ENCODE measurements around the gene KCNH8.

The KCNH8 gene

GRCh38 chr3:19348941-19349564 is 200.7 kb downstream of the KCNH8 start:
- ChIA-PET CTCF (interaction anchor here (0.7 to 4.8 kb wide), 43 partner anchors 8 to 522 kb away, joined by 3 to 70 read pairs (median 4); no protein-coding TSS in a partner anchor), POLR2A (no interaction called here)
- peak; percentile 67 for TF ChIP-seq CTCF (IDR thresholded peaks at IDR 0.05; ENCODE audit: control extremely low read depth, extremely low read depth, low read depth, missing control alignments)
- DNase-seq (ENCODE audit: extremely low spot score), result peak; percentile 27

- ChIA-PET CTCF (interaction anchor here (1.6 kb wide), 1 partner anchor 9 kb away, joined by 6 read pairs; no protein-coding TSS in a partner anchor), POLR2A (no interaction called here)
- TF ChIP-seq CTCF (IDR thresholded peaks at IDR 0.05; ENCODE audit: control extremely low read depth, extremely low read depth, low read depth, missing control alignments), result no peak
- no peak for DNase-seq (ENCODE audit: extremely low spot score)
These were observed 209.6 kb downstream of the KCNH8 start for GRCh38 chr3:19357947-19358346.

GRCh38 chr3:19363071-19363470 is 214.8 kb downstream of the KCNH8 start:
- ChIA-PET CTCF (interaction anchor here (1.2 to 2.9 kb wide), 4 partner anchors 10 to 177 kb away, joined by 3 to 27 read pairs (median 5); no protein-coding TSS in a partner anchor), POLR2A (no interaction called here)
- DNase-seq (ENCODE audit: extremely low spot score), result no peak
- no peak for TF ChIP-seq CTCF (IDR thresholded peaks at IDR 0.05; ENCODE audit: control extremely low read depth, extremely low read depth, low read depth, missing control alignments)

- ChIA-PET POLR2A (no interaction called here), CTCF (interaction anchor here (2.9 kb wide), 1 partner anchor 16 kb away, joined by 27 read pairs; no protein-coding TSS in a partner anchor)
- TF ChIP-seq CTCF (IDR thresholded peaks at IDR 0.05; ENCODE audit: control extremely low read depth, extremely low read depth, low read depth, missing control alignments), result no peak
- DNase-seq (ENCODE audit: extremely low spot score), result no peak
These were observed 215.8 kb downstream of the KCNH8 start for GRCh38 chr3:19364148-19364547.

- no peak for DNase-seq (ENCODE audit: extremely low spot score)
- ChIA-PET CTCF (no interaction called here), POLR2A (no interaction called here)
- TF ChIP-seq CTCF (IDR thresholded peaks at IDR 0.05; ENCODE audit: control extremely low read depth, extremely low read depth, low read depth, missing control alignments), result no peak
These were observed 217.2 kb downstream of the KCNH8 start for GRCh38 chr3:19365471-19365870.

GRCh38 chr3:19384868-19385267 is 236.6 kb downstream of the KCNH8 start:
- ChIA-PET CTCF (interaction anchor here (1.6 kb wide), 1 partner anchor 12 kb away, joined by 5 read pairs; no protein-coding TSS in a partner anchor), POLR2A (no interaction called here)
- no peak for TF ChIP-seq CTCF (IDR thresholded peaks at IDR 0.05; ENCODE audit: control extremely low read depth, extremely low read depth, low read depth, missing control alignments)
- DNase-seq (ENCODE audit: extremely low spot score), result peak; percentile 11

Measured in GM10248 (cell line).